ENCODE measurements around the gene BAZ2A.
"Not testable (repeated sequence)": the region's sequence is repeated elsewhere in the genome, so short reads cannot be mapped to it uniquely, and the experiment has no call there.

The BAZ2A gene

GRCh38 chr12:56657416-56658379 lies 27.6 kb upstream of the BAZ2A start:
- Histone ChIP-seq H3K9ac (ENCODE audit: low read length) (no peak overlapping the region), H3K4me1 (ENCODE audit: control insufficient read depth, insufficient read depth, low read length) (no peaks in the 10 kb centered on the region), H3K36me3 (ENCODE audit: control insufficient read depth, insufficient read depth, low read length) (no peaks in the 10 kb centered on the region), H3K27me3 (ENCODE audit: control insufficient read depth, insufficient read depth, low read length) (no peaks in the 10 kb centered on the region), H3K27ac (ENCODE audit: low read depth, low read length) (no peak overlapping the region), H3K4me3 (ENCODE audit: low read depth, low read length) (no peak overlapping the region), H3K9me3 (ENCODE audit: control insufficient read depth, insufficient read depth, low read depth, low read length) (peaks cover 20% of the 10 kb centered on the region)

- not testable (repeated sequence) for H3K36me3 ChIP-seq (ENCODE audit: control insufficient read depth, insufficient read depth, low read length); H3K4me3 ChIP-seq (ENCODE audit: low read depth, low read length); H3K27ac ChIP-seq (ENCODE audit: low read depth, low read length); H3K27me3 ChIP-seq (ENCODE audit: control insufficient read depth, insufficient read depth, low read length); H3K9ac ChIP-seq (ENCODE audit: low read length); H3K4me1 ChIP-seq (ENCODE audit: control insufficient read depth, insufficient read depth, low read length)
- peaks cover 27% of the 10 kb centered on the region for H3K9me3 ChIP-seq (ENCODE audit: control insufficient read depth, insufficient read depth, low read depth, low read length)
These were observed 23.7 kb upstream of the BAZ2A start for GRCh38 chr12:56653781-56654180.

- H3K4me1 ChIP-seq (ENCODE audit: control insufficient read depth, insufficient read depth, low read length); H3K9ac ChIP-seq (ENCODE audit: low read length); H3K9me3 ChIP-seq (ENCODE audit: control insufficient read depth, insufficient read depth, low read depth, low read length); H3K27me3 ChIP-seq (ENCODE audit: control insufficient read depth, insufficient read depth, low read length); H3K27ac ChIP-seq (ENCODE audit: low read depth, low read length); H3K4me3 ChIP-seq (ENCODE audit: low read depth, low read length): not testable (repeated sequence)
- H3K36me3 ChIP-seq (ENCODE audit: control insufficient read depth, insufficient read depth, low read length) = peaks cover 26% of the 10 kb centered on the region
These were observed 17.9 kb upstream of the BAZ2A start for GRCh38 chr12:56648023-56648422.

- peak within 1 kb of the TSS; percentile 97 for H3K9ac ChIP-seq (ENCODE audit: low read length)
- peaks cover 47% of the 10 kb centered on the region for H3K36me3 ChIP-seq (ENCODE audit: control insufficient read depth, insufficient read depth, low read length)
- H3K27me3 ChIP-seq (ENCODE audit: control insufficient read depth, insufficient read depth, low read length) = no peaks in the 10 kb centered on the region
- H3K27ac ChIP-seq (ENCODE audit: low read depth, low read length) = peak within 1 kb of the TSS; percentile 87
- H3K4me3 ChIP-seq (ENCODE audit: low read depth, low read length) = peak within 1 kb of the TSS; percentile 91
- peaks cover 3% of the 10 kb centered on the region for H3K4me1 ChIP-seq (ENCODE audit: control insufficient read depth, insufficient read depth, low read length)
- H3K9me3 ChIP-seq (ENCODE audit: control insufficient read depth, insufficient read depth, low read depth, low read length) = no peaks in the 10 kb centered on the region
These were observed 15.8 kb upstream of the BAZ2A start, which contains the start of gene ATP5F1B for GRCh38 chr12:56645717-56646446. Gene ATP5F1B, minus strand, starts transcription at chr12:56645984. Its CDS starts 21 bp downstream, at chr12:56645963.

- H3K27ac ChIP-seq (ENCODE audit: low read depth, low read length) = peak overlapping the region; percentile 87
- H3K4me1 ChIP-seq (ENCODE audit: control insufficient read depth, insufficient read depth, low read length) = peaks cover 3% of the 10 kb centered on the region
- no peaks in the 10 kb centered on the region for H3K9me3 ChIP-seq (ENCODE audit: control insufficient read depth, insufficient read depth, low read depth, low read length)
- no peaks in the 10 kb centered on the region for H3K27me3 ChIP-seq (ENCODE audit: control insufficient read depth, insufficient read depth, low read length)
- peak overlapping the region; percentile 97 for H3K9ac ChIP-seq (ENCODE audit: low read length)
- peaks cover 53% of the 10 kb centered on the region for H3K36me3 ChIP-seq (ENCODE audit: control insufficient read depth, insufficient read depth, low read length)
- peak overlapping the region; percentile 91 for H3K4me3 ChIP-seq (ENCODE audit: low read depth, low read length)
These were observed 15.1 kb upstream of the BAZ2A start for GRCh38 chr12:56645201-56645716.

GRCh38 chr12:56644654-56645053 lies 14.5 kb upstream of the BAZ2A start:
- Histone ChIP-seq H3K9me3 (ENCODE audit: control insufficient read depth, insufficient read depth, low read depth, low read length) (no peaks in the 10 kb centered on the region), H3K27me3 (ENCODE audit: control insufficient read depth, insufficient read depth, low read length) (no peaks in the 10 kb centered on the region), H3K27ac (ENCODE audit: low read depth, low read length) (no peak overlapping the region), H3K36me3 (ENCODE audit: control insufficient read depth, insufficient read depth, low read length) (peaks cover 59% of the 10 kb centered on the region), H3K4me3 (ENCODE audit: low read depth, low read length) (peak overlapping the region; percentile 91), H3K4me1 (ENCODE audit: control insufficient read depth, insufficient read depth, low read length) (peaks cover 3% of the 10 kb centered on the region), H3K9ac (ENCODE audit: low read length) (peak overlapping the region; percentile 97)

GRCh38 chr12:56641219-56641618 lies 11.1 kb upstream of the BAZ2A start:
- H3K4me3 ChIP-seq (ENCODE audit: low read depth, low read length) = no peak overlapping the region
- H3K36me3 ChIP-seq (ENCODE audit: control insufficient read depth, insufficient read depth, low read length) = peaks cover 85% of the 10 kb centered on the region

GRCh38 chr12:56637621-56638020 lies 7.5 kb upstream of the BAZ2A start:
- Histone ChIP-seq H3K4me1 (ENCODE audit: control insufficient read depth, insufficient read depth, low read length) (peaks cover 21% of the 10 kb centered on the region), H3K27me3 (ENCODE audit: control insufficient read depth, insufficient read depth, low read length) (no peaks in the 10 kb centered on the region), H3K4me3 (ENCODE audit: low read depth, low read length) (no peak overlapping the region), H3K9ac (ENCODE audit: low read length) (no peak overlapping the region), H3K36me3 (ENCODE audit: control insufficient read depth, insufficient read depth, low read length) (peaks cover 55% of the 10 kb centered on the region), H3K9me3 (ENCODE audit: control insufficient read depth, insufficient read depth, low read depth, low read length) (no peaks in the 10 kb centered on the region), H3K27ac (ENCODE audit: low read depth, low read length) (no peak overlapping the region)

More at GRCh38 chr12:56641219-56641618, 11.1 kb upstream of the BAZ2A start:
- Histone ChIP-seq H3K27ac (ENCODE audit: low read depth, low read length) (no peak overlapping the region), H3K9me3 (ENCODE audit: control insufficient read depth, insufficient read depth, low read depth, low read length) (no peaks in the 10 kb centered on the region), H3K9ac (ENCODE audit: low read length) (no peak overlapping the region), H3K4me1 (ENCODE audit: control insufficient read depth, insufficient read depth, low read length) (peaks cover 3% of the 10 kb centered on the region; the same call in 1 of the 2 replicates), H3K27me3 (ENCODE audit: control insufficient read depth, insufficient read depth, low read length) (no peaks in the 10 kb centered on the region)

- Histone ChIP-seq H3K36me3 (ENCODE audit: control insufficient read depth, insufficient read depth, low read length) (peaks cover 48% of the 10 kb centered on the region), H3K9ac (ENCODE audit: low read length) (peak overlapping the region; percentile 44), H3K4me1 (ENCODE audit: control insufficient read depth, insufficient read depth, low read length) (peaks cover 27% of the 10 kb centered on the region), H3K27ac (ENCODE audit: low read depth, low read length) (no peak overlapping the region), H3K9me3 (ENCODE audit: control insufficient read depth, insufficient read depth, low read depth, low read length) (no peaks in the 10 kb centered on the region), H3K27me3 (ENCODE audit: control insufficient read depth, insufficient read depth, low read length) (no peaks in the 10 kb centered on the region), H3K4me3 (ENCODE audit: low read depth, low read length) (peak overlapping the region; percentile 94)
These were observed 6.8 kb upstream of the BAZ2A start for GRCh38 chr12:56636675-56637540.

Measured in HUES6 (cell line).